ENCODE results near the gene FAM76A.
"Not testable (repeated sequence)": the region's sequence is repeated elsewhere in the genome, so short reads cannot be mapped to it uniquely, and the experiment has no call there.

FAM76A gene

DNA sequence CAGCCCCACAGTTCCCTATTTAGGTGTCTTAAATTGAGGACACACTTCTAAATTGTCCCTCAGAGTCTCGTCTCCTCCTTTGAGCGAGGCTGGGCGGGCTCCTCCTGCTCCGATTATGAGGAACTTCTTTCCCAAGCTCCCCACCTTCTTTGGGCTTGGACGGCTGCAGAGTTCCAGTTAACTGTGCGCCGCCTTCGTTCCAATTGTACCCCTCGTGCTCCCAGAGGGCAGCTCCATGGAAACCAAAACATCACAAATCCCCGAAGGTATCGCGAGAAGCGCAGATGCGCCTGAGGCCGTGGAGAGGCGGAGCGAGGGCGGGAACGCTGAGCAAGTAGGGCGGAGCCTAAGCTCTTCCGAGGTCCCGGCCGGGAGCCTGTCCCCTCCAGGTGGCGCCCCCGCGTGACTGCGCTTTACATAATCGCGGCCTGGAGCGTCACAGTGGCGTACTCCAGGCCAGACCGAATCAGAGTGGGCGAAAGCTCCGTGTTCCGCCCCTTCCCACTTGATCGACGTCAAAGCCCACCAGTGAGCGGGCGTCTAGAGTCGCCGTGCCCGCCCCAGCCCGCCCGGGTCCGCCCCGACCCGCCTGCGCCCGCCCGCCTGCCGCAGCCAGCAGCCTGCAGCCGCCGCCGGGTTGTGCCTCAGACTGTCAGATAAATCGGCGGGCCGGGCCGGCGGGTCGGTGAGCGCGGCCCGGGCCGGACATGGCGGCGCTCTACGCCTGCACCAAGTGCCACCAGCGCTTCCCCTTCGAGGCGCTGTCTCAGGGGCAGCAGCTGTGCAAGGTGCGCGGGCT lies at the start of gene FAM76A:
TSS of gene FAM76A (plus strand) at position 588 of the 799 bp plus-strand sequence. CDS start at position 708, 120 bp downstream.
- Histone ChIP-seq H3K27me3 (ENCODE audit: low read depth) (no peaks in the 10 kb centered on the region), H3K36me3 (replicated peaks) (peaks cover 11% of the 10 kb centered on the region), H3K4me1 (peaks cover 10% of the 10 kb centered on the region), H3K4me3 (peak within 1 kb of the TSS; percentile 77), H3K9me3 (no peaks in the 10 kb centered on the region)
- in situ Hi-C loops (cut with MboI; ENCODE audit: low sequenced_read_pairs), result no loop called here
- DNase-seq (ENCODE audit: low spot score in 2 of 2), result peak; percentile 98 to 99

DNA sequence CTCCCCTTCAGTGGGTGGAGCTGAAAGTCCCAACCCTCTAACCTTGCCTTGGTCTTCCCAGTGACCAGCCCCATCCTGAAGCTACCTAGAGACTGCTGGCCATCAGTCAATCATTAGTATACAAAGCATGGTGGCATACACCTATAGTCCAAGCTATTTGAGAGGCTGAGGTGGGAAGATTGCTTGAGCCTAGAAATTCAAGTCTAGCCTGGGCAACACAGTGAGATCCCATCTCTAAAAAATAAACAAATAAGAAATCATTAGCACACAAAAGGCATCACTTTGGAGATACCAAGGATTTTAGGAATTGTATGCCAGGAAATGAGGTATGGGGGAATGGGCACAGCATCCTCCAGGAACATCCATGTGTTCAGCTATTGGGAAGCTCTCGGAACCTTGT lies 49.4 kb upstream of the FAM76A start:
- DNase-seq (ENCODE audit: low spot score in 2 of 2), result no peak
- no peaks in the 10 kb centered on the region for H3K36me3 ChIP-seq (replicated peaks)
- H3K4me1 ChIP-seq, result peaks cover 8% of the 10 kb centered on the region
- in situ Hi-C loops (cut with MboI; ENCODE audit: low sequenced_read_pairs), result no loop called here
- H3K9me3 ChIP-seq, result peaks cover 16% of the 10 kb centered on the region
- H3K27me3 ChIP-seq (ENCODE audit: low read depth), result no peaks in the 10 kb centered on the region
- no peak overlapping the region for H3K4me3 ChIP-seq

DNA sequence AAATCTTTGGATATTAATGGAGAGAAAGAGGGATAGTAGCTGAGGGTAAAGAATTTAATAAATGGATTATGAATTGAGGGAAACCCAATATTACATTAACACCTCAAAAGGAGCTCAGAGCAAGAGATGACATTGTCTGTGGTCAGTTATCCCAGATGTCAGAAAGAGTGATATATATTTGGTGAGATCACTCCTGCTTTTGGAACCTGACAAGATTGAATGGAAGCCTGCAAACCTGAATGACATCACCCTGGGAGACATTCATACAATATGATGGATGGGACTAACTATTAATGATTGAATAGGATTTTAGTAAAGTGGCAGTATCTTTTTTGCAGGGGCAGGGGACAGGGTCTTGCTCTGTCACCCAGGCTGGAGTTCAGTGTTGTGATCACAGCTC lies 47.0 kb upstream of the FAM76A start:
- in situ Hi-C loops (cut with MboI; ENCODE audit: low sequenced_read_pairs), result no loop called here
- Histone ChIP-seq H3K36me3 (replicated peaks) (no peaks in the 10 kb centered on the region), H3K9me3 (peaks cover 23% of the 10 kb centered on the region), H3K27me3 (ENCODE audit: low read depth) (no peaks in the 10 kb centered on the region), H3K4me1 (no peaks in the 10 kb centered on the region), H3K4me3 (no peak overlapping the region)
- no peak for DNase-seq (ENCODE audit: low spot score in 2 of 2)

DNA sequence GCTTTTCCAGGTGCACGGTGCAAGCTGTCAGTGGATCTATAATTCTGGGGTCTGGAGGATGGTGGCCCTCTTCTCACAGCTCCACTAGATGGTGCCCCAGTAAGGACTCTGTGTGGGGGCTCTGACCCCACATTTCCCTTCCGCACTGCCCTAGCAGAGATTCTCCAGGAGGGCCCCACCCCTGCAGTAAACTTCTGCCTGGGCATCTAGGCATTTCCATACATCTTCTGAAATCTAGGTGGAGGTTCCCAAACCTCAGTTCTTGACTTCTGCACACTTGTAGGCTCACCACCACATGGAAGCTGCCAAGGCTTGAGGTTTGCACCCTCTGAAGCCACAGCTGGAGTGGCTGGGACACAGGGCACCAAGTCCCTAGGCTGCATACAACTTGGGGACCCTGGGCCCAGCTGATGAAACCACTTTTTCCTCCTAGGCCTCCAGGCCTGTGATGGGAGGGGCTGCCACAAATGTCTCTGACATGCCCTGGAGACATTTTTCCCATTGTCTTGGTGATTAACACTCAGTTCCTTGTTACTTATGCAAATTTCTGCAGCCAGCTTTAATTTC lies 45.5 kb upstream of the FAM76A start:
- H3K36me3 ChIP-seq (replicated peaks); DNase-seq (ENCODE audit: low spot score in 2 of 2); H3K27me3 ChIP-seq (ENCODE audit: low read depth); H3K4me1 ChIP-seq; in situ Hi-C loops (cut with MboI; ENCODE audit: low sequenced_read_pairs); H3K4me3 ChIP-seq: not testable (repeated sequence)
- H3K9me3 ChIP-seq, result peaks cover 23% of the 10 kb centered on the region

DNA sequence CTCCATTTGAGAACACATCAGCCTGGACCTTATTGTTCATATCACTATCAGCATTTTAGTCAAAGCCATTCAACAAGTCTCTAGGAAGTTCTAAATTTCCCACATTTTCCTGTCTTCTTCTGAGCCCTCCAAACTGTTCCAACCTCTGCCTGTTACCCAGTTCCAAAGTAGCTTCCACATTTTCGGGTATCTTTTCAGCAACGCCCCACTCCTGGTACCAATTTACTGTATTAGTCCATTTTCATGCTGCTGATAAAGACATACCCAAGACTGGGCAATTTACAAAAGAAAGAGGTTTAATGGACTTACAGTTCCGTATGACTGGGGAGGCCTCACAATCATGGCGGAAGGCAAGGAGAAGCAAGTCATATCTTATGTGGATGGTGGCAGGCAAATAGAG lies 44.2 kb upstream of the FAM76A start:
- not testable (repeated sequence) for H3K4me1 ChIP-seq; H3K4me3 ChIP-seq; H3K36me3 ChIP-seq (replicated peaks)

DNA sequence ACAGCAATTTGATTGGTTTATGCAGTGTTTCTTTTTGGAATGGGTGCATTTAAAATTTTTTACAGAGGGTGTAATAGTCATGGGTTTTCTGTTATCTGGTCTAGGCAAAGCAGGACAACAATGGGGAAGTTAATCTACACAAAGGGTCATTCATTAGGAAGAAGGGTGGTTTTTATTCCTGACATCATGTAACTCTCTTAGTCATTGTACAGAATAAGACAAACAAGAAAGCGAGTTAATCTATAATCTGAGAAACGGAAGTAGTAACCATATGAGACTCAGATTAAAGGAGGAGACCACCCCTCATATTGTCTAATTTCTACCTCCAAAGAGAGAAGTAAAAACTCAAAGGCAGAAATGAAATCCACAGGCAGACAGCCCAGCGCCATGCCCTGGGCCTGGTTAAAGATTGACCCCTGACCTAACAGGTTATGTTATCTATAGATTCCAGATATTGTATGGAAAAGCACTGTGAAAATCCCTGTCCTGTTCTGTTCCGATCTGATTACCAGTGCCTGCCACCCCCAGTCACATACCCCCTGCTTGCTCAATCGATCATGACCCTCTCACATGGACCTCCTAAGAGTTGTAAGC lies 43.3 kb upstream of the FAM76A start:
- no peak overlapping the region for H3K4me3 ChIP-seq
- in situ Hi-C loops (cut with MboI; ENCODE audit: low sequenced_read_pairs), result no loop called here

More for the DNA sequence above, 44.2 kb upstream of the FAM76A start:
- in situ Hi-C loops (cut with MboI; ENCODE audit: low sequenced_read_pairs); DNase-seq (ENCODE audit: low spot score in 2 of 2); H3K27me3 ChIP-seq (ENCODE audit: low read depth): not testable (repeated sequence)
- H3K9me3 ChIP-seq, result peaks cover 23% of the 10 kb centered on the region

DNA sequence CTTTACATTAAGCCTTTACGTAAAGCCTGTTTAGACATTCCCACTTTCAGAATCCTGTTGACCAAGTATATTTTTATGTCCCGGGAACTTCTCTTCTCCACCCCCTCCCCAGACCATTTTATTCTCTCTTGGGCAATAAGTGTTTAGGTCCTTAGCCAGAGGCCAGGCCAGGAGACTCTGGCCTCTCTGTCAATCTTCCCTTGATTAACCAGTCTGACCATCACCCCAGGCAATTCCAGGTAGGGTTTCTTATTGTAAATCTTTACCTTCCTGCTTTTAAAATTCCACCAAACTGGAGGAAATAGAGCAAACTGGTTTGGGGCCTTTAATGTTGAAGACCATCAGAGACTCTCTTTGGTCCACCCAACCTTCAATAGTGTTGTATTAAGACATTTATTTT lies 41.6 kb upstream of the FAM76A start:
- Histone ChIP-seq H3K36me3 (replicated peaks) (no peaks in the 10 kb centered on the region), H3K27me3 (ENCODE audit: low read depth) (no peaks in the 10 kb centered on the region; the same call in 1 of the 2 replicates), H3K4me3 (no peak overlapping the region), H3K9me3 (peaks cover 23% of the 10 kb centered on the region), H3K4me1 (no peaks in the 10 kb centered on the region)
- in situ Hi-C loops (cut with MboI; ENCODE audit: low sequenced_read_pairs), result no loop called here
- DNase-seq (ENCODE audit: low spot score in 2 of 2), result no peak

More for the DNA sequence above, 43.3 kb upstream of the FAM76A start:
- Histone ChIP-seq H3K4me1 (no peaks in the 10 kb centered on the region), H3K36me3 (replicated peaks) (no peaks in the 10 kb centered on the region), H3K27me3 (ENCODE audit: low read depth) (no peaks in the 10 kb centered on the region), H3K9me3 (peaks cover 23% of the 10 kb centered on the region)
- DNase-seq (ENCODE audit: low spot score in 2 of 2), result no peak

DNA sequence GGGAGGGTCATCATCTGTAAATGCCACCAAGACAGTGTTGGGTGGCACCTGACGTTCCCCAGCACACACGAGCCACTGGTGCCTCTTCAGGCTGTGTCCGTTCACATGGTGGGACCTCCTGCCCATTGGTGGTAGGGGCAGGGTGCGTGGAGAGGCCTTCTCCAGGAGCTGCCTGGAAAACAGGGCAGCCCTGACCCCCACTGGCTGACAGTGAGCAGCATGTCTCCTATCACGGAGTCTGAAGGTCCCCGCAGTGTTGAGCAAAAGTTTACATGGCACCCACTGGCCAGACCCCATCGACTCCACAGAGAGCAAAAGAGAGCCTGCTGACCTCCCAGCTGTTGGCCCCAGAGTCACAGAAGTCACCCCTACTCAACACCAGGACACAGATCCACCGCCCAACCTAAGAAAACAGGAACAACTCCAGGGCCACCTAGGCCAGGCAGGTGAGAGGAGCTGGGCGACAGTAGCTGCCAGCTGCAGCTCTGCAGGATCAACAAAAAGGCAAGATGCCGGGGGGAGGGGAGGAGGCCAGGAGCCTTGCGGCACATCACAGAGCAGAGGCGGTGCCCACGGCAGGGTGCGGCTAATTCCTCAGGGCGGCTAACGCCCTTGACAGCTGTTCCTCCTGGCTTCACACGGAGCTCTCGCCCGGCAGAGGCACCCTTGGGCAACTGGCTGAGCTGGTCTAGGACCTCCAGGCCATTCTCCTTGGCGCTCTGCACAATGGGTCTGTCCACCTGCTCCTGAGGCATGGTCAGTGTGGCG lies 39.4 kb upstream of the FAM76A start:
- Histone ChIP-seq H3K4me3 (no peak overlapping the region), H3K36me3 (replicated peaks) (no peaks in the 10 kb centered on the region), H3K4me1 (no peaks in the 10 kb centered on the region), H3K27me3 (ENCODE audit: low read depth) (peaks cover 3% of the 10 kb centered on the region; the same call in 1 of the 2 replicates), H3K9me3 (peaks cover 7% of the 10 kb centered on the region)
- in situ Hi-C loops (cut with MboI; ENCODE audit: low sequenced_read_pairs), result no loop called here
- no peak for DNase-seq (ENCODE audit: low spot score in 2 of 2)

DNA sequence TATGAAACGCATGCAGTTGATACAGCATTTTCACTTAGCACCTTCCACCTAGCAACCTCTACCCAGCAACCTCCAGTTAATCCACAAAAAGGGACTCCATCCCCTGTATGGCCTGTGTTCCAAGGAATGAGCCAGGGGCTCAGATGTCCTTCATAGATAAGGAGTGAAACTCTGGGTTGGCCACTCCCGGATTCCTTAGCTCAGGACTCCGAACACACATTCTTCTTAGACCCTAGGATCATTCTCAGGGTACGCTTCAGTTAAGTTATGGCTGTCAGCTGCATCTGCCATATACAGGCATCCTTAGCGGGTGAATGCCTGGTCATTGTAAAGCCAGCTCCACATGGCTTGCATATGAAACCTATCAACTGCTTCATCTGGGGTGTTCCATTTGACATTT lies 37.9 kb upstream of the FAM76A start:
- in situ Hi-C loops (cut with MboI; ENCODE audit: low sequenced_read_pairs), result no loop called here
- H3K4me3 ChIP-seq, result no peak overlapping the region
- H3K27me3 ChIP-seq (ENCODE audit: low read depth), result peaks cover 10% of the 10 kb centered on the region
- H3K36me3 ChIP-seq (replicated peaks), result no peaks in the 10 kb centered on the region
- no peaks in the 10 kb centered on the region; the same call in 1 of the 2 replicates for H3K9me3 ChIP-seq
- DNase-seq (ENCODE audit: low spot score in 2 of 2), result no peak
- H3K4me1 ChIP-seq, result no peaks in the 10 kb centered on the region

DNA sequence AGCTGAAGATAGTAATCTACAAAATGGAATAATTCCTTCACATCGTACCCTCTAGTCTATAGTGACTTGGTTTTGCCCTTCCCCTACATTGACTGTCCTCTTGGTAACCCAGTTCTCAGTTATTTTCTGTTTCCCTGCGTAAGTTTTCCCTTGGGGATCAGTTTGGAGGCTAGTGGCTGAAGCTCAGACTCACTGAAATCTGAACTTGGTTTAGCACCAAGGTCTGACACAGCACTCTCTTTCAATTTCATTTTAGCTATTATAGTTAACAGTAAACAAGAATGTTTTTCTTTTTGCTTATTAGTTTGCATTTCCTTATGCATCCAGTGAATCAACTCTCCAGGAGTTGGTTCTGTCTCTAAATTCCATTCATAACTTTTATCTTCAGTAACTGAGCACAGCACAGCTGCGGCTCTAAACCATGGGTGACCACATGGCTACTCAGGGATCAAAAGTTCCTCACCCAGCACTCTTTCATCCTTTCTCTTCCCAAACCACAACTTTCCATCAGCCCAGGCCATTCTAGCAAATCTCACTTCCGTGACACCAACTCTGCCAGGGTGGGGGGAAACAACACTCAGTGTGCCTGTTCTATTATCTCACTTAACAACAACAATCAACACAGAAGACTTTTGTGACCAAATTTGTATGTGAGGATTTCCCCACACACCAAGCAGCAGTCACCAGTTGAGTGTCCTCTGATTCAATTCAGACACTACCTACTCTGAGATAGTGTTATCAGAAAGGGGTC lies 36.2 kb upstream of the FAM76A start:
- H3K9me3 ChIP-seq, result no peaks in the 10 kb centered on the region
- no peak for DNase-seq (ENCODE audit: low spot score in 2 of 2)
- no peaks in the 10 kb centered on the region for H3K4me1 ChIP-seq
- H3K4me3 ChIP-seq, result no peak overlapping the region
- peaks cover 15% of the 10 kb centered on the region for H3K27me3 ChIP-seq (ENCODE audit: low read depth)
- no peaks in the 10 kb centered on the region for H3K36me3 ChIP-seq (replicated peaks)
- in situ Hi-C loops (cut with MboI; ENCODE audit: low sequenced_read_pairs), result no loop called here

DNA sequence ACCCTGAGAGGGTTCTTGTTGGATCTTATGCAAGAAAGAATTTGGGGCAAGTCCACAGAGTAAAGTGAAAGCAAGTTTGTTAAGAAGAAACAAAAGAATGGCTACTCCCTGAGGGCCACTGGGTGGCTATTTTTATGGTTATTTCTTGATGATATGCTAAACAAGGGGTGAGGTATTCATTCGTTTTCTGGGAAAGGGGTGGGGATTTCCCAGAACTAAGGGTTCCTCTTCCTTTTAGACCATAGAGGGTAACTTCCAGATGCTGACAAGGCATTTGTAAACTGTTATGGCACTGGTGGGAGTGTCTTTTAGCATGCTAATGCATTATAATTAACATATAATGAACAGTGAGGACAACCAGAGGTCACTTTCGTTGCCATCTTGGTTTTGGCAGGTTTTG lies 35.6 kb upstream of the FAM76A start:
- DNase-seq (ENCODE audit: low spot score in 2 of 2), result no peak
- H3K27me3 ChIP-seq (ENCODE audit: low read depth), result peaks cover 15% of the 10 kb centered on the region
- no peaks in the 10 kb centered on the region for H3K4me1 ChIP-seq
- no peaks in the 10 kb centered on the region for H3K36me3 ChIP-seq (replicated peaks)
- in situ Hi-C loops (cut with MboI; ENCODE audit: low sequenced_read_pairs), result no loop called here
- H3K4me3 ChIP-seq, result no peak overlapping the region
- no peaks in the 10 kb centered on the region for H3K9me3 ChIP-seq

DNA sequence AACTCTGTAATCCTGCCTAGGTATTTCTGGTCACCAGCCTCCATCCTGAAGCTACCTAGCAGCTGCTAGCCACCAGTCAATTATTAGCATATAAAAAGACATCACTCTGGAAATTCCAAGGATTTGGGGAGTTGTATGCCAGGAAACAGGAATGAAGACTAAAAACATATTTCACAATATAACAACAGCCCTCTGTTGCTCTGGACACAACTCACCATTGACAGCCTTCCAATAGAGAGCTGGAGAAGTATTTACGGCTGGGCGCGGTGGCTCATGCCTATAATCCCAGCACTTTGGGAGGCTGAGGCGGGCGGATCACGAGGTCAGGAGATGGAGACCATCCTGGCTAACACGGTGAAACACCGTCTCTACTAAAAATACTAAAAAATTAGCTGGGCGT lies 28.9 kb upstream of the FAM76A start:
- DNase-seq (ENCODE audit: low spot score in 2 of 2); in situ Hi-C loops (cut with MboI; ENCODE audit: low sequenced_read_pairs); H3K4me1 ChIP-seq; H3K4me3 ChIP-seq; H3K36me3 ChIP-seq (replicated peaks); H3K9me3 ChIP-seq: not testable (repeated sequence)
- H3K27me3 ChIP-seq (ENCODE audit: low read depth), result peaks cover 15% of the 10 kb centered on the region

DNA sequence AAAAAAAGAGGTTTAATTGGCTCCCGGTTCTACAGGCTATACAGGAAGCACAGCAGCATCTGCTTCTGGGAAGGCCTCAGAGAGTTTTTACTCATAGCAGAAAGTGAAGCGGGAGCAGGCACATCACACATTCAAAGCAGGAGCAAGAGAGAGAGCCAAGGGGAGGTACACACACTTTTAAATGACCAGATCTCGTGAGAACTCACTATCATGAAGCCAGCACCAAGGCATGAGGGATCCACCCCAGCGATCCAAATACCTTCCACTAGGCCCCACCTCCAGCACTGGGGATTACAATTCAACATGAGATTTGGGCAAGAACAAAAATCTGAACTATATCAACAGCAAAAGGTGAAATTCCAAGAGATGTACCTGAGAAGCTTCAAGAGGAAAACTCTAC lies 20.8 kb upstream of the FAM76A start:
- DNase-seq (ENCODE audit: low spot score in 2 of 2), result no peak
- Histone ChIP-seq H3K9me3 (no peaks in the 10 kb centered on the region), H3K4me3 (no peak overlapping the region), H3K27me3 (ENCODE audit: low read depth) (no peaks in the 10 kb centered on the region), H3K36me3 (replicated peaks) (no peaks in the 10 kb centered on the region), H3K4me1 (no peaks in the 10 kb centered on the region)
- in situ Hi-C loops (cut with MboI; ENCODE audit: low sequenced_read_pairs), result no loop called here
